IMR-90 (cell line): ENCODE measurements around the gene FFAR3. TPM values are rescaled to one million over a fixed set of nuclear protein-coding genes. Genes with fewer than 3 reads are reported as not detected.

Source experiments
- ATAC-seq: fragments of 200-7000 bp; cut with Tn5 transposase; 2 replicates; pipeline ENCODE4 v1.9.1; 2020; ENCODE audit warnings: low read depth, mild to moderate bottlenecking, moderate library complexity
- BruUV-seq: library from RNA; stranded (reverse); fragments of 400-500 nt; replicated peaks from 2 replicates; lab custom pipeline; 2021; lab: Mats Ljungman, UMichigan
- CTCF ChIA-PET: fragments of 300-600 bp; formaldehyde crosslinking; extraction: SDS; loops from one replicate; lab custom pipeline; 2021; ENCODE audit warnings: antibody characterized with exemption; lab: Yijun Ruan, JAX
- POLR2A ChIA-PET: fragments of 300-600 bp; sonication (Branson Sonifier 250); formaldehyde crosslinking; loops from one replicate; lab custom pipeline; 2022; ENCODE audit warnings: antibody characterized with exemption; ENCODE audit not compliant: unreplicated experiment; lab: Charles Lee
- DNase-seq: peaks from one replicate; pipeline ENCODE4 v3.0.0; 2013
- H2AFZ ChIP-seq: replicated peaks from 2 replicates; pipeline ENCODE3; 2013; ENCODE audit warnings: low read length, mild to moderate bottlenecking; ENCODE audit not compliant: poor library complexity
- H2AK5ac ChIP-seq: 2 replicates; pipeline ENCODE4 v1.6.1; 2013; ENCODE audit warnings: low read depth, low read length, inconsistent platforms
- H2AK9ac ChIP-seq: replicated peaks from 2 replicates; pipeline ENCODE3; 2013; ENCODE audit warnings: mild to moderate bottlenecking, low read depth, low read length, moderate library complexity; ENCODE audit not compliant: poor library complexity
- H2BK120ac ChIP-seq: 2 replicates; pipeline ENCODE4 v1.6.1; 2013; ENCODE audit warnings: low read depth, low read length, inconsistent platforms
- H2BK15ac ChIP-seq: 3 replicates; pipeline ENCODE4 v1.6.1; 2013; ENCODE audit warnings: low read depth, low read length, inconsistent platforms
- H2BK20ac ChIP-seq: 2 replicates; pipeline ENCODE4 v1.6.1; 2013; ENCODE audit warnings: low read depth, mild to moderate bottlenecking, inconsistent platforms, low read length, moderate library complexity
- H2BK5ac ChIP-seq: 2 replicates; pipeline ENCODE4 v1.6.1; 2013; ENCODE audit warnings: mild to moderate bottlenecking, low read depth, low read length, inconsistent platforms; ENCODE audit not compliant: poor library complexity, severe bottlenecking
- H3K14ac ChIP-seq: replicated peaks from 2 replicates; pipeline ENCODE4 v1.6.1; 2013; ENCODE audit warnings: low read depth, low read length, inconsistent platforms
- H3K18ac ChIP-seq: 2 replicates; pipeline ENCODE4 v1.6.1; 2013; ENCODE audit warnings: low read depth, low read length, control low read depth
- H3K23ac ChIP-seq: 2 replicates; pipeline ENCODE4 v1.6.1; 2013; ENCODE audit warnings: low read depth, low read length, inconsistent platforms
- H3K27ac ChIP-seq: 2 replicates; pipeline ENCODE4 v1.5.1; 2013; ENCODE audit warnings: mild to moderate bottlenecking, control low read depth, low read length; ENCODE audit not compliant: insufficient read depth
- H3K27me3 ChIP-seq: 2 replicates; pipeline ENCODE4 v1.6.1; 2013; ENCODE audit warnings: low read length; ENCODE audit not compliant: control insufficient read depth, insufficient read depth
- H3K36me3 ChIP-seq: 2 replicates; pipeline ENCODE4 v1.6.1; 2013; ENCODE audit warnings: low read length, mixed read lengths; ENCODE audit not compliant: control insufficient read depth, insufficient read depth
- H3K4ac ChIP-seq: 2 replicates; pipeline ENCODE4 v1.6.1; 2013; ENCODE audit warnings: low read depth, low read length, inconsistent platforms
- H3K4me1 ChIP-seq: 2 replicates; pipeline ENCODE4 v1.6.1; 2013; ENCODE audit warnings: low read length, mixed read lengths; ENCODE audit not compliant: control insufficient read depth, insufficient read depth
- H3K4me2 ChIP-seq: 2 replicates; pipeline ENCODE4 v1.6.1; 2013; ENCODE audit warnings: low read depth, mild to moderate bottlenecking, control low read depth, low read length, moderate library complexity
- H3K4me3 ChIP-seq: 2 replicates; pipeline ENCODE4 v1.5.1; 2013; ENCODE audit warnings: low read depth, mild to moderate bottlenecking, control low read depth, low read length, moderate library complexity; ENCODE audit not compliant: insufficient read depth
- H3K56ac ChIP-seq: 2 replicates; pipeline ENCODE4 v1.6.1; 2013; ENCODE audit warnings: low read length, inconsistent platforms; ENCODE audit not compliant: insufficient read depth; ENCODE audit errors: extremely low read depth
- H3K79me1 ChIP-seq, 2 experiments: 2 replicates each; pipeline ENCODE4 v1.6.1; 2013; ENCODE audit warnings: low read length in 2 of 2, inconsistent platforms in 1 of 2, low read depth in 1 of 2
- H3K9ac ChIP-seq: 2 replicates; pipeline ENCODE4 v1.6.1; 2013; ENCODE audit warnings: low read depth, low read length, control low read depth
- H3K9me1 ChIP-seq: 2 replicates; pipeline ENCODE4 v1.6.1; 2013; ENCODE audit warnings: low read length, inconsistent platforms; ENCODE audit not compliant: insufficient read depth
- H3K9me3 ChIP-seq: 2 replicates; pipeline ENCODE4 v1.6.1; 2013; ENCODE audit warnings: low read length; ENCODE audit not compliant: control insufficient read depth, insufficient read depth
- H4K20me1 ChIP-seq: 2 replicates; pipeline ENCODE4 v1.6.1; 2013; ENCODE audit warnings: low read length, inconsistent platforms; ENCODE audit not compliant: insufficient read depth
- H4K5ac ChIP-seq: 2 replicates; pipeline ENCODE4 v1.6.1; 2013; ENCODE audit warnings: mild to moderate bottlenecking, low read depth, low read length, control low read depth
- H4K8ac ChIP-seq, 2 experiments: 2 replicates each; pipeline ENCODE4 v1.6.1; 2013; ENCODE audit warnings: low read depth in 2 of 2, low read length in 2 of 2, control low read depth in 1 of 2, inconsistent platforms in 1 of 2
- H4K91ac ChIP-seq: 2 replicates; pipeline ENCODE4 v1.6.1; 2013; ENCODE audit warnings: low read depth, low read length, inconsistent platforms; ENCODE audit not compliant: insufficient read depth
- BHLHE40 ChIP-seq: fragments of 150-350 bp; IDR thresholded peaks from 2 replicates; pipeline ENCODE4 v1.6.1; 2016; ENCODE audit warnings: mild to moderate bottlenecking, low read depth, low read length
- CEBPB ChIP-seq: IDR thresholded peaks from 2 replicates; pipeline ENCODE4 v1.6.1; 2012; ENCODE audit warnings: low read depth, low read length, improper control_type of control experiment
- CHD1 ChIP-seq: IDR thresholded peaks from 2 replicates; pipeline ENCODE4 v1.6.1; 2012; ENCODE audit warnings: low read depth, low read length, improper control_type of control experiment
- CTCF ChIP-seq: conservative IDR thresholded peaks from 2 replicates; pipeline ENCODE4 v1.5.1; 2012; ENCODE audit warnings: mild to moderate bottlenecking, low read depth, low read length, improper control_type of control experiment
- ELK1 ChIP-seq: fragments of 150-350 bp; IDR thresholded peaks from 2 replicates; pipeline ENCODE4 v1.6.1; 2016; ENCODE audit warnings: low read depth, mild to moderate bottlenecking, low read length, moderate library complexity, borderline replicate concordance
- FOS ChIP-seq: fragments of 150-350 bp; IDR thresholded peaks from 2 replicates; pipeline ENCODE4 v1.6.1; 2016; ENCODE audit warnings: low read depth, low read length
- MAFK ChIP-seq: IDR thresholded peaks from 2 replicates; pipeline ENCODE4 v1.6.1; 2012; ENCODE audit warnings: low read depth, low read length, improper control_type of control experiment
- MAZ ChIP-seq: IDR thresholded peaks from 2 replicates; pipeline ENCODE4 v1.6.1; 2012; ENCODE audit warnings: low read depth, mild to moderate bottlenecking, low read length, improper control_type of control experiment, moderate library complexity, borderline replicate concordance
- MXI1 ChIP-seq: IDR thresholded peaks from 2 replicates; pipeline ENCODE4 v1.6.1; 2012; ENCODE audit warnings: low read depth, mild to moderate bottlenecking, low read length, moderate library complexity, borderline replicate concordance
- NFE2L2 ChIP-seq: fragments of 150-350 bp; IDR thresholded peaks from 2 replicates; pipeline ENCODE4 v1.6.1; 2016; ENCODE audit warnings: low read depth, mild to moderate bottlenecking, low read length
- POLR2A ChIP-seq: IDR thresholded peaks from 2 replicates; pipeline ENCODE4 v1.6.1; 2012; ENCODE audit warnings: mild to moderate bottlenecking, low read depth, low read length
- RAD21 ChIP-seq: IDR thresholded peaks from 2 replicates; pipeline ENCODE4 v1.6.1; 2012; ENCODE audit warnings: low read length, improper control_type of control experiment
- RCOR1 ChIP-seq: IDR thresholded peaks from 2 replicates; pipeline ENCODE4 v1.6.1; 2012; ENCODE audit warnings: mild to moderate bottlenecking, low read length, improper control_type of control experiment; ENCODE audit not compliant: insufficient replicate concordance
- RFX5 ChIP-seq: IDR thresholded peaks from 2 replicates; pipeline ENCODE4 v1.8.0; 2012; ENCODE audit warnings: low read depth, mild to moderate bottlenecking, low read length, moderate library complexity
- SMC3 ChIP-seq: fragments of 150-350 bp; IDR thresholded peaks from 2 replicates; pipeline ENCODE4 v1.6.1; 2016; ENCODE audit warnings: low read depth, mild to moderate bottlenecking, antibody characterized with exemption, low read length, moderate library complexity
- USF2 ChIP-seq: fragments of 150-350 bp; IDR thresholded peaks from 2 replicates; pipeline ENCODE4 v1.6.1; 2017; ENCODE audit warnings: mild to moderate bottlenecking, antibody characterized with exemption, low read length, low read depth
- WGBS, 2 experiments: methylation state at CpG; one replicate each; pipeline versions ENCODE4 v1.1.5 to v1.1.7; 2013; ENCODE audit warnings: missing lambda C conversion rate in 2 of 2; ENCODE audit not compliant: insufficient read length in 1 of 2; ENCODE audit errors: extremely low coverage in 2 of 2; 5-methylcytosine and 5-hydroxymethylcytosine counted together
- dilution Hi-C: fragments of 300-500 bp; cut with HindIII; formaldehyde crosslinking; loops from one replicate; pipeline ENCODE4 v1.14.3; 2018; ENCODE audit warnings: low sequenced_read_pairs; ENCODE audit not compliant: unreplicated experiment
- in situ Hi-C: fragments of 300-500 bp; cut with MboI; formaldehyde crosslinking; loops from 3 replicates; pipeline ENCODE4 v1.14.3; 2019; ENCODE audit warnings: low sequenced_read_pairs, inconsistent platforms, mixed read lengths
- intact Hi-C: fragments of 100-400 bp; cut with micrococcal nuclease; formaldehyde crosslinking; loops from 2 replicates; pipeline ENCODE4 v1.10.0; 2022
- polyA plus RNA-seq, 3 experiments: library from polyadenylated mRNA; depleted of rRNA; stranded (reverse); fragments of >200 nt; gene quantifications; 2 replicates each; pipeline ENCODE4 v1.2.3, GENCODE V29; 2012; ENCODE audit warnings: low replicate concordance in 1 of 3
- total RNA-seq: library from RNA; depleted of rRNA; stranded (reverse); fragments of >200 nt; gene quantifications from 2 replicates; pipeline ENCODE4 v1.2.3, GENCODE V29; 2012

FFAR3 gene
- total and polyA plus RNA-seq, 2 of the 4 experiments (the other 2 are of a cell fraction): not detected

- H2BK5ac ChIP-seq: no peak overlapping the region
- ATAC-seq (no peak), DNase-seq (no peak)
- H3K9me1 ChIP-seq: no peaks in the 10 kb centered on the region
- no peak overlapping the region for H3K27ac ChIP-seq
- H3K23ac ChIP-seq: no peak overlapping the region
- H2AK9ac ChIP-seq: no peak overlapping the region
- no peak overlapping the region for H3K4me2 ChIP-seq
- H3K14ac ChIP-seq: no peak overlapping the region
- H2BK120ac ChIP-seq: no peak overlapping the region
- H2BK20ac ChIP-seq: no peak overlapping the region
- no peak overlapping the region for H4K5ac ChIP-seq
- H3K18ac ChIP-seq: no peak overlapping the region
- in situ Hi-C loops: no loop called here
- H3K56ac ChIP-seq: no peak overlapping the region
- WGBS, 2 experiments: no CpG with 5 or more reads among the region's 9 CpGs
- H3K4me3 ChIP-seq: no peak overlapping the region
- H2AFZ ChIP-seq: no peak overlapping the region
- H4K20me1 ChIP-seq: no peaks in the 10 kb centered on the region
- BruUV-seq: no TSS peak
- H2BK15ac ChIP-seq: no peak overlapping the region
- no peak overlapping the region for H3K4ac ChIP-seq
- no peaks in the 10 kb centered on the region for H3K79me1 ChIP-seq
- no peaks in the 10 kb centered on the region for H3K9me3 ChIP-seq
- TF ChIP-seq FOS (no peak), USF2 (no peak), MAFK (no peak), CHD1 (no peak), MXI1 (no peak), RCOR1 (no peak), SMC3 (no peak), CTCF (no peak), BHLHE40 (no peak), ELK1 (no peak), CEBPB (no peak), POLR2A (no peak), MAZ (no peak), NFE2L2 (no peak), RFX5 (no peak), RAD21 (no peak)
- no peak overlapping the region for H3K9ac ChIP-seq
- no peak overlapping the region for H4K91ac ChIP-seq
- ChIA-PET CTCF (interaction anchor here (0.6 to 2.1 kb wide), 4 partner anchors 10 to 142 kb away, joined by 3 to 14 read pairs (median 8); no protein-coding TSS in a partner anchor), POLR2A (no interaction called here)
- H3K36me3 ChIP-seq: no peaks in the 10 kb centered on the region
- no peaks in the 10 kb centered on the region for H3K4me1 ChIP-seq
- no peak overlapping the region for H2AK5ac ChIP-seq
- intact Hi-C loops: loop anchor here (2.0 to 10.0 kb wide), 2 partner anchors 111 to 275 kb away; partner anchors contain the start of gene RBM42
- dilution Hi-C loops: no loop called here
- H4K8ac ChIP-seq: no peak overlapping the region
- H3K27me3 ChIP-seq: peaks cover 6% of the 10 kb centered on the region
Observed at GRCh38 chr19:35353635-35354034, 4.6 kb upstream of the FFAR3 start.
